CD4-positive, alpha-beta T cell treated with Interleukin-2 at 100 ng/mL for 4 hours (primary cell): ENCODE measurements around the gene MYO7B.
A peak's percentile ranks its signal among the peaks of the same experiment; 100 is the strongest.

ENCODE experiments used
- DNase-seq: peaks from one replicate; pipeline ENCODE4 v3.0.0-alpha.2; 2020; ENCODE audit warnings: low spot score

Gene MYO7B

GRCh38 chr2:127589841-127590240 lies 54.4 kb downstream of the MYO7B start:
- DNase-seq: no peak

- DNase-seq: no peak
These were observed 55.1 kb downstream of the MYO7B start for GRCh38 chr2:127590386-127591190.

GRCh38 chr2:127591221-127591923 lies 55.9 kb downstream of the MYO7B start:
- peak; percentile 57 for DNase-seq

GRCh38 chr2:127592761-127593227 lies 57.3 kb downstream of the MYO7B start:
- no peak for DNase-seq

GRCh38 chr2:127593228-127594115 lies 58.0 kb downstream of the MYO7B start:
- DNase-seq: no peak

- no peak for DNase-seq
These were observed 58.7 kb downstream of the MYO7B start for GRCh38 chr2:127594116-127594591.

- DNase-seq: no peak
These were observed 61.0 kb downstream of the MYO7B start for GRCh38 chr2:127596311-127597045.

- DNase-seq: no peak
These were observed 61.8 kb downstream of the MYO7B start for GRCh38 chr2:127597046-127597983.

- no peak for DNase-seq
These were observed 62.5 kb downstream of the MYO7B start for GRCh38 chr2:127597984-127598380.

GRCh38 chr2:127598711-127599110 lies 63.2 kb downstream of the MYO7B start:
- no peak for DNase-seq

GRCh38 chr2:127599211-127599610 lies 63.7 kb downstream of the MYO7B start:
- DNase-seq: no peak

GRCh38 chr2:127604986-127605385 lies 69.5 kb downstream of the MYO7B start:
- DNase-seq: no peak

GRCh38 chr2:127605691-127606263 lies 70.3 kb downstream of the MYO7B start:
- no peak for DNase-seq

GRCh38 chr2:127606625-127607398 lies 71.3 kb downstream of the MYO7B start:
- no peak for DNase-seq

- DNase-seq: no peak
These were observed 72.0 kb downstream of the MYO7B start for GRCh38 chr2:127607399-127607908.

GRCh38 chr2:127608061-127609030 lies 72.9 kb downstream of the MYO7B start:
- no peak for DNase-seq

GRCh38 chr2:127609031-127609751 lies 73.7 kb downstream of the MYO7B start:
- no peak for DNase-seq
